DOHH2 (cell line): ENCODE measurements around the gene RFK.

Source experiments
- H3F3A ChIP-seq: fragments of 200-600 bp; sonication (generic), shearing (Covaris generic); 2 replicates; pipeline ENCODE4 v1.6.0; 2016; ENCODE audit warnings: antibody characterized with exemption, mild to moderate bottlenecking; ENCODE audit not compliant: control insufficient read depth, insufficient read depth
- H3K27ac ChIP-seq: fragments of 200-600 bp; sonication (generic); 2 replicates; pipeline ENCODE4 v1.5.1; 2014; ENCODE audit warnings: low read depth, mild to moderate bottlenecking, low read length, moderate library complexity
- H3K27me3 ChIP-seq: fragments of 200-600 bp; sonication (generic); 2 replicates; pipeline ENCODE4 v1.6.1; 2014; ENCODE audit warnings: mild to moderate bottlenecking, low read length, mixed read lengths; ENCODE audit not compliant: control insufficient read depth
- H3K36me3 ChIP-seq: fragments of 200-600 bp; sonication (generic); 2 replicates; pipeline ENCODE4 v1.6.1; 2014; ENCODE audit warnings: mild to moderate bottlenecking, low read length, moderate library complexity, mixed read lengths; ENCODE audit not compliant: control insufficient read depth
- H3K4me1 ChIP-seq: fragments of 200-600 bp; sonication (generic); 2 replicates; pipeline ENCODE4 v1.6.1; 2014; ENCODE audit warnings: mild to moderate bottlenecking, low read length, mixed read lengths; ENCODE audit not compliant: control insufficient read depth
- H3K4me2 ChIP-seq: fragments of 200-600 bp; sonication (generic); 2 replicates; pipeline ENCODE4 v1.6.0; 2014; ENCODE audit warnings: mild to moderate bottlenecking, low read length, moderate library complexity
- H3K4me3 ChIP-seq: fragments of 200-600 bp; sonication (generic); 2 replicates; pipeline ENCODE4 v1.5.1; 2014; ENCODE audit warnings: mild to moderate bottlenecking, low read length, mixed read lengths
- H3K79me2 ChIP-seq: fragments of 200-600 bp; sonication (generic); 2 replicates; pipeline ENCODE4 v1.6.1; 2014; ENCODE audit warnings: mild to moderate bottlenecking, low read length, mixed read lengths; ENCODE audit not compliant: control insufficient read depth
- H3K9me2 ChIP-seq: fragments of 200-600 bp; sonication (generic); replicated peaks from 2 replicates; pipeline ENCODE4 v1.6.1; 2014; ENCODE audit warnings: mild to moderate bottlenecking, low read length, mixed read lengths; ENCODE audit not compliant: control insufficient read depth
- H3K9me3 ChIP-seq: fragments of 200-600 bp; sonication (generic); 2 replicates; pipeline ENCODE4 v1.6.1; 2014; ENCODE audit warnings: antibody characterized with exemption, low read length, mixed read lengths; ENCODE audit not compliant: control insufficient read depth, insufficient read depth
- H4K20me1 ChIP-seq: fragments of 200-600 bp; sonication (generic); 2 replicates; pipeline ENCODE4 v1.6.0; 2014; ENCODE audit warnings: low read depth, mild to moderate bottlenecking, antibody characterized with exemption, low read length, moderate library complexity; ENCODE audit not compliant: control insufficient read depth, insufficient read depth
- CTCF ChIP-seq: fragments of 200-600 bp; sonication (generic); IDR thresholded peaks from one replicate; pipeline ENCODE4 v1.5.1; 2014; ENCODE audit warnings: antibody characterized with exemption, mild to moderate bottlenecking, low read depth, low read length; ENCODE audit not compliant: poor library complexity, severe bottlenecking
- EZH2phosphoT487 ChIP-seq: fragments of 200-600 bp; sonication (generic); IDR thresholded peaks from 2 replicates; pipeline ENCODE4 v1.6.1; 2017; ENCODE audit warnings: borderline replicate concordance, mild to moderate bottlenecking, antibody characterized with exemption, low read length, moderate library complexity, mixed read lengths

RFK gene

GRCh38 chr9:76405340-76405739 is 11.1 kb upstream of the RFK start:
- Histone ChIP-seq H3F3A (no peaks in the 10 kb centered on the region), H3K9me3 (no peaks in the 10 kb centered on the region), H3K4me2 (no peak overlapping the region), H3K79me2 (no peaks in the 10 kb centered on the region), H4K20me1 (no peaks in the 10 kb centered on the region), H3K4me1 (peaks cover 19% of the 10 kb centered on the region), H3K4me3 (no peak overlapping the region), H3K27me3 (no peaks in the 10 kb centered on the region), H3K9me2 (no peaks in the 10 kb centered on the region), H3K27ac (no peak overlapping the region), H3K36me3 (no peaks in the 10 kb centered on the region)
- no peak for TF ChIP-seq EZH2phosphoT487
- TF ChIP-seq CTCF = no peak

GRCh38 chr9:76404401-76404800 is 10.2 kb upstream of the RFK start:
- Histone ChIP-seq H3K4me3 (no peak overlapping the region), H3K9me2 (no peaks in the 10 kb centered on the region), H3K27ac (no peak overlapping the region), H3F3A (no peaks in the 10 kb centered on the region), H3K27me3 (no peaks in the 10 kb centered on the region), H3K4me1 (peaks cover 19% of the 10 kb centered on the region), H4K20me1 (no peaks in the 10 kb centered on the region), H3K4me2 (no peak overlapping the region), H3K36me3 (no peaks in the 10 kb centered on the region), H3K79me2 (no peaks in the 10 kb centered on the region), H3K9me3 (no peaks in the 10 kb centered on the region)
- no peak for TF ChIP-seq EZH2phosphoT487
- no peak for TF ChIP-seq CTCF

DNA sequence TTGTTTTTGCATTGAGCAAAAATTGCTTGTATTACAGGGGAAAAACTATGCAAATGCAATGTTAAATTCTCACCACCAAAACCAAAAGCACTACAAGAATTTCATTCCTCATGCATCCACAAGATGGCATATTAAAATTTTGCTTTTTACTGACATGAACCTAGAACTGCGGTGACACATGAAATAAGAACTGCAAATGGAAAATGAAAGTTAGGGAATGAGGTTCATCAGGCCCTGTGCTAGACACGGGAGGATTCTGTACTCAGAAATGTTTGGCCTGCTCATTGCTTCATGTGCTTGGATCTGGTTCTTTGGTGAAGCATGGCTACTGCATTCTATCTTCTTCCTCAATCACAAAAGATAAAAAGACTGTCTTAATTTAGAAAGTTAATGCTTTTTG is 9.1 kb upstream of the RFK start:
- Histone ChIP-seq H3K27ac (no peak overlapping the region), H4K20me1 (no peaks in the 10 kb centered on the region), H3K4me1 (peaks cover 13% of the 10 kb centered on the region), H3K79me2 (no peaks in the 10 kb centered on the region), H3K4me2 (peak overlapping the region; percentile 56), H3K9me3 (no peaks in the 10 kb centered on the region), H3F3A (no peaks in the 10 kb centered on the region), H3K27me3 (no peaks in the 10 kb centered on the region), H3K4me3 (no peak overlapping the region), H3K36me3 (no peaks in the 10 kb centered on the region), H3K9me2 (no peaks in the 10 kb centered on the region)
- TF ChIP-seq EZH2phosphoT487 = no peak
- peak; percentile 66 for TF ChIP-seq CTCF
